Measurements from ENCODE around the gene KRTAP27-1. TPM values are rescaled to one million over a fixed set of nuclear protein-coding genes. Genes with fewer than 3 reads are reported as not detected.

The KRTAP27-1 gene
- total RNA-seq, 1 experiment from 2014 or later: not detected

DNA sequence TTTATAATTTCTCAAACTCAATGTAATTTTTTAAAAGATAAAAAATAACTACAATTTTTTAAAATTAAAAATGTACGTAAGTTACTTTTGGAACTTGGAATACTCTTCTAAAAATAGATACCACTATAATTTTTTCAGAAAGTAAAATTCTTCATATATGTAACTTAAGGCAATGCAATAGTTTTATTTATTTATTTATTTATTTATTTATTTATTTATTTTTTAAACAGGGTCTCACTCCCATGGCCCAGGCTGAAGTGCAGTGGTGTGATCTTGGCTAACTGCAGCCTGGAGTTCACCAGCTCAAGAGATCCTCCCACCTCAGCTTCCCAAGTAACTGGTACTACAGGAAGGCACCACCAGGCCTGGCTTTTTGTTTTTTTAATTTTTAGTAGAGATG is 14.0 kb upstream of the KRTAP27-1 start (continued):
- no peak for TF ChIP-seq SP1 (IDR thresholded peaks at IDR 0.05; ENCODE audit: low read depth)
- no peak for TF ChIP-seq ELF1 (IDR thresholded peaks at IDR 0.05; ENCODE audit: borderline replicate concordance, low read depth)
- TF ChIP-seq, protein P1, sequence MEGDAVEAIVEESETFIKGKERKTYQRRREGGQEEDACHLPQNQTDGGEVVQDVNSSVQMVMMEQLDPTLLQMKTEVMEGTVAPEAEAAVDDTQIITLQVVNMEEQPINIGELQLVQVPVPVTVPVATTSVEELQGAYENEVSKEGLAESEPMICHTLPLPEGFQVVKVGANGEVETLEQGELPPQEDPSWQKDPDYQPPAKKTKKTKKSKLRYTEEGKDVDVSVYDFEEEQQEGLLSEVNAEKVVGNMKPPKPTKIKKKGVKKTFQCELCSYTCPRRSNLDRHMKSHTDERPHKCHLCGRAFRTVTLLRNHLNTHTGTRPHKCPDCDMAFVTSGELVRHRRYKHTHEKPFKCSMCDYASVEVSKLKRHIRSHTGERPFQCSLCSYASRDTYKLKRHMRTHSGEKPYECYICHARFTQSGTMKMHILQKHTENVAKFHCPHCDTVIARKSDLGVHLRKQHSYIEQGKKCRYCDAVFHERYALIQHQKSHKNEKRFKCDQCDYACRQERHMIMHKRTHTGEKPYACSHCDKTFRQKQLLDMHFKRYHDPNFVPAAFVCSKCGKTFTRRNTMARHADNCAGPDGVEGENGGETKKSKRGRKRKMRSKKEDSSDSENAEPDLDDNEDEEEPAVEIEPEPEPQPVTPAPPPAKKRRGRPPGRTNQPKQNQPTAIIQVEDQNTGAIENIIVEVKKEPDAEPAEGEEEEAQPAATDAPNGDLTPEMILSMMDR (IDR thresholded peaks at IDR 0.05 in 2 of 3, conservative IDR thresholded peaks at IDR 0.05 in 1 of 3; ENCODE audit: borderline replicate concordance in 1 of 3, insufficient read depth in 1 of 3, low read depth in 2 of 3, low read length in 2 of 3): no peak

DNA sequence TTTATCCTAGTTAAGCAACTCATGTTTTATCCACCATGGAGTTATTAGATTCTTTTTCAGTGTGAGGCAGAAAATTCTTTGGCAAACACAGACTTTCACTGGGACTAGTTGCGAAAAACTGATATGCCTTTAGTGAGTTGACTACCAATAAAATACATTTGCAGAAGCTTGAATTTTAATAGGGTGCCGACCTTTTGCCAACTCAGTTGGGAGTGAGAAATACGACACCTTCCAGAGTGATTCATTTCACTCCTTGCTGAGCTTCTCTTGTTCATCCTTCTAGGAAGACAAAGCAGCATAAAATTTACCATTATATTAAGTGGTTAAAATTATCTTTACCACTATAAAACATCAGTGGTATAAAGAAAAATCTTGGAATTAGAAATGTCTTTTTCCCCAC is 12.1 kb upstream of the KRTAP27-1 start:
- Histone ChIP-seq H3K9me2 (ENCODE audit: insufficient read depth) (no peaks in the 10 kb centered on the region), H3K27me3 (ENCODE audit: insufficient read depth, low read length) (no peaks in the 10 kb centered on the region), H3K4me2 (ENCODE audit: low read length) (no peak overlapping the region), H4K20me1 (ENCODE audit: insufficient read depth) (no peaks in the 10 kb centered on the region), H3K79me2 (ENCODE audit: insufficient read depth, low read length) (no peaks in the 10 kb centered on the region), H3K4me1 (ENCODE audit: control insufficient read depth in 1 of 2, insufficient read depth in 2 of 2, low read length in 2 of 2) (no peaks in the 10 kb centered on the region), H3K36me3 (ENCODE audit: control insufficient read depth in 1 of 2, insufficient read depth in 2 of 2, low read length in 2 of 2) (no peaks in the 10 kb centered on the region), H2AFZ (ENCODE audit: low read depth, low read length, poor library complexity, severe bottlenecking) (no peak overlapping the region), H3K9ac (ENCODE audit: low read length) (no peak overlapping the region), H3K4me3 (replicated peaks in 1 of 2; ENCODE audit: low read depth in 1 of 2, low read length in 2 of 2) (no peak overlapping the region), H3K9me3 (ENCODE audit: control insufficient read depth in 1 of 2, insufficient read depth in 1 of 2, low read depth in 1 of 2, low read length in 2 of 2) (peaks cover 7 to 19% of the 10 kb centered on the region in 2 experiments; a peak in 3 of 4 replicates), H3K27ac (ENCODE audit: low read depth, low read length) (no peak overlapping the region)
- intact Hi-C loops (cut with micrococcal nuclease): no loop called here
- CTCF ChIA-PET: no interaction called here
- RAD21 ChIA-PET (ENCODE audit: low non-redundant PET in 1 of 2, low total read pairs in 2 of 2, uncharacterized antibody in 2 of 2, unreplicated experiment in 2 of 2): no interaction called here
- POLR2A ChIA-PET: no interaction called here
- BruUV-seq (replicated peaks): no TSS peak
- DNase-seq (ENCODE audit: low read depth, low spot score): no peak
- no peak for ATAC-seq
- TF ChIP-seq ZNF274 (IDR thresholded peaks at IDR 0.05; ENCODE audit: low read depth, low read length) (no peak), ZFX (IDR thresholded peaks at IDR 0.05) (no peak), SRF (IDR thresholded peaks at IDR 0.05; ENCODE audit: low read depth) (no peak), POLR2A (IDR thresholded peaks at IDR 0.05; ENCODE audit: borderline replicate concordance, extremely low read depth, insufficient read depth, insufficient read length) (no peak)

DNA sequence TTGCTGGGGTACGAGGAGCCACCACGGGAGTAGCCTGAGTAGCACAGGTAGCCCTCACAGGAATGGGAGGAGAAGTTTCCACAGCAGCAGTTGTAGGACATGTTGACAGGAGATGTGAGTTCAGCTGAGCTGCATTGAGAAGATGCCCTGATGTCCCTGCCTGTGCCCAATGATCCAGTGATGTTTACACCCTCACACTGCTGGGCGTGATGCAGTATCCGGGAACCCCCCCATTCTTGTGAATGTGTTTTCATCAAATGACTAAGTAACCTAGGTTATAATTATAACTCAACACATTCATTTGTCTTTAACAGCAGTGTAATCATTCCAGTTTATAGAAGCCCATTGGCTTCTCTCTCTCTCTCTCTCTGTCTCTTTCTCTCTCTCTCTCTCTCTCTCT is 11.0 kb upstream of the KRTAP27-1 start, which contains the start of gene KRTAP23-1:
TSS of gene KRTAP23-1 (minus strand) at position 101 of the 400 bp plus-strand sequence. CDS start at position 101, 0 bp downstream.
- no peaks in the 10 kb centered on the region for H4K20me1 ChIP-seq (ENCODE audit: insufficient read depth)
- POLR2A ChIA-PET: no interaction called here
- H3K9me2 ChIP-seq (ENCODE audit: insufficient read depth): no peaks in the 10 kb centered on the region
- intact Hi-C loops (cut with micrococcal nuclease): no loop called here
- H3K79me2 ChIP-seq (ENCODE audit: insufficient read depth, low read length): no peaks in the 10 kb centered on the region
- RAD21 ChIA-PET (ENCODE audit: low non-redundant PET in 1 of 2, low total read pairs in 2 of 2, uncharacterized antibody in 2 of 2, unreplicated experiment in 2 of 2): no interaction called here
- TF ChIP-seq ZFX (IDR thresholded peaks at IDR 0.05) (no peak), EGR1 (IDR thresholded peaks at IDR 0.05; ENCODE audit: low read depth) (no peak), CEBPB (IDR thresholded peaks at IDR 0.05; ENCODE audit: low read depth) (no peak), YY1 (IDR thresholded peaks at IDR 0.05; ENCODE audit: extremely low read depth, insufficient replicate concordance, low read depth, low read length) (no peak), EZH2phosphoT487 (IDR thresholded peaks at IDR 0.05; ENCODE audit: borderline replicate concordance) (no peak)
- TF ChIP-seq, protein P2, sequence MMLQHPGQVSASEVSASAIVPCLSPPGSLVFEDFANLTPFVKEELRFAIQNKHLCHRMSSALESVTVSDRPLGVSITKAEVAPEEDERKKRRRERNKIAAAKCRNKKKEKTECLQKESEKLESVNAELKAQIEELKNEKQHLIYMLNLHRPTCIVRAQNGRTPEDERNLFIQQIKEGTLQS (IDR thresholded peaks at IDR 0.05): no peak
- TF ChIP-seq, protein P1 (IDR thresholded peaks at IDR 0.05 in 2 of 3, conservative IDR thresholded peaks at IDR 0.05 in 1 of 3; ENCODE audit: borderline replicate concordance in 1 of 3, insufficient read depth in 1 of 3, low read depth in 2 of 3, low read length in 2 of 3): no peak
- H3K9ac ChIP-seq (ENCODE audit: low read length): no peak within 1 kb of the TSS
- no peaks in the 10 kb centered on the region for H3K4me1 ChIP-seq (ENCODE audit: control insufficient read depth in 1 of 2, insufficient read depth in 2 of 2, low read length in 2 of 2)
- no peak within 1 kb of the TSS for H3K4me3 ChIP-seq (replicated peaks in 1 of 2; ENCODE audit: low read depth in 1 of 2, low read length in 2 of 2)
- CTCF ChIA-PET: no interaction called here
- peaks cover 5 to 26% of the 10 kb centered on the region in 2 experiments; a peak in 3 of 4 replicates for H3K9me3 ChIP-seq (ENCODE audit: control insufficient read depth in 1 of 2, insufficient read depth in 1 of 2, low read depth in 1 of 2, low read length in 2 of 2)
- ATAC-seq (no peak), DNase-seq (ENCODE audit: low read depth, low spot score) (no peak)
- no peak within 1 kb of the TSS for H2AFZ ChIP-seq (ENCODE audit: low read depth, low read length, poor library complexity, severe bottlenecking)
- H3K27me3 ChIP-seq (ENCODE audit: insufficient read depth, low read length): no peaks in the 10 kb centered on the region
- no TSS peak for BruUV-seq (replicated peaks)
- no peak within 1 kb of the TSS for H3K4me2 ChIP-seq (ENCODE audit: low read length)
- H3K36me3 ChIP-seq (ENCODE audit: control insufficient read depth in 1 of 2, insufficient read depth in 2 of 2, low read length in 2 of 2): no peaks in the 10 kb centered on the region
- no peak within 1 kb of the TSS for H3K27ac ChIP-seq (ENCODE audit: low read depth, low read length)

All from HCT116 (cell line).